ENCODE results near the gene DTNB. TPM values are rescaled to one million over a fixed set of nuclear protein-coding genes. Genes with fewer than 3 reads are reported as not detected.
A peak's percentile ranks its signal among the peaks of the same experiment; 100 is the strongest.

The DTNB gene
- total and polyA plus RNA-seq, 2 experiments from 2014 or later = 31.3 to 33.4 TPM

DNA sequence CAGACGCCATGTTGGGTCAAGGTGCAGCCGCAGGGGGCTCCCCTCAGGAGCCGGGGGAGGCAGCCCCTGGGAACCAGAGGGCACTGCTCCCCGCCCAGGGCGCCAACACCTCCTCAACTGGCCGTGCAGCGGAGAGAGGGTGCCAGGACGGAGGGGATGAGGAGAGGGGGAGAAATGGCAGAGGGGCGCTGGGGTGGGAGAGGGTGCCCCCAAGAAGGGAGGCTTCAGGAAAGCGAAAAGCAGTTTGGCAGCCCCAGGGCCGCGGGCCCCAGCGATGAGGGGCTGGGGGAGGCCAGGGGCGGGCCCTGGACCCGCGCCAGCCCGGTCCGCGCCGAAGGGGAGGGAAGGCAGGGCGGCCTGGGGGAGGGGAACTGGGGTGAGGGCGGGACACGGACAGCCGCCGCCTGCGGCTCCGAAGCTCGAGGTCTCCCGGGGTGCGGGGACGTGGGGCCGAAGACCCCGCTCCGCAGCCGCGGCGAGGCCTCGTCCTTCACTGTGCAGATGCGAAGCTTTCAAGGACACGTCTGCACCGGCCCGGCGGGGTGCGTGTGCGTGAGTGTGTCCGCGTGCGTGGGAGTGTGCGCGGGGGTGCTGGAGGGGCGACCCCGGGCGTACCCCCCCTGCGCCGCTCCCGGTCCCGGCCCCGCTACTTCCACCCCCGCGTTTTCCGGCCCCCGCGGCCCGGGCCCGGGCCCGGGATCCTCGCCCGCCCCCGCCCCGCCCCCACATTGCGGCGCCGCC is 333.0 kb downstream of the DTNB start:
- TF ChIP-seq CTCF (IDR thresholded peaks at IDR 0.05; ENCODE audit: low read depth, low read length) = no peak
- peaks cover 15% of the 10 kb centered on the region for H3K4me1 ChIP-seq (ENCODE audit: low read depth)

GRCh38 chr2:25339791-25340180 is 333.6 kb downstream of the DTNB start:
- H3K36me3 ChIP-seq = no peaks in the 10 kb centered on the region
- H3K27me3 ChIP-seq = no peaks in the 10 kb centered on the region
- peak overlapping the region; percentile 56 for H3K4me3 ChIP-seq
- H3K9me3 ChIP-seq (ENCODE audit: low read depth) = no peaks in the 10 kb centered on the region
- DNase-seq (ENCODE audit: low read depth in 1 of 2, low spot score in 1 of 2) = peak in 1 of 2 donors; percentile 62
- H3K4me1 ChIP-seq (ENCODE audit: low read depth) = peaks cover 15% of the 10 kb centered on the region
- TF ChIP-seq CTCF (IDR thresholded peaks at IDR 0.05; ENCODE audit: low read depth, low read length) = no peak
- no peak overlapping the region for H3K27ac ChIP-seq

More for the DNA sequence above, 333.0 kb downstream of the DTNB start:
- Histone ChIP-seq H3K36me3 (no peaks in the 10 kb centered on the region), H3K4me3 (peak overlapping the region; percentile 56), H3K9me3 (ENCODE audit: low read depth) (no peaks in the 10 kb centered on the region), H3K27ac (no peak overlapping the region), H3K27me3 (no peaks in the 10 kb centered on the region)
- DNase-seq (ENCODE audit: low read depth in 1 of 2, low spot score in 1 of 2) = peak; percentile 30 to 48

GRCh38 chr2:25339211-25339674 is 334.1 kb downstream of the DTNB start:
- no peaks in the 10 kb centered on the region for H3K27me3 ChIP-seq
- no peaks in the 10 kb centered on the region for H3K9me3 ChIP-seq (ENCODE audit: low read depth)
- no peak for TF ChIP-seq CTCF (IDR thresholded peaks at IDR 0.05; ENCODE audit: low read depth, low read length)
- DNase-seq (ENCODE audit: low read depth in 1 of 2, low spot score in 1 of 2) = no peak
- H3K4me3 ChIP-seq = no peak overlapping the region
- H3K4me1 ChIP-seq (ENCODE audit: low read depth) = peaks cover 15% of the 10 kb centered on the region
- no peaks in the 10 kb centered on the region for H3K36me3 ChIP-seq
- H3K27ac ChIP-seq = no peak overlapping the region

DNA sequence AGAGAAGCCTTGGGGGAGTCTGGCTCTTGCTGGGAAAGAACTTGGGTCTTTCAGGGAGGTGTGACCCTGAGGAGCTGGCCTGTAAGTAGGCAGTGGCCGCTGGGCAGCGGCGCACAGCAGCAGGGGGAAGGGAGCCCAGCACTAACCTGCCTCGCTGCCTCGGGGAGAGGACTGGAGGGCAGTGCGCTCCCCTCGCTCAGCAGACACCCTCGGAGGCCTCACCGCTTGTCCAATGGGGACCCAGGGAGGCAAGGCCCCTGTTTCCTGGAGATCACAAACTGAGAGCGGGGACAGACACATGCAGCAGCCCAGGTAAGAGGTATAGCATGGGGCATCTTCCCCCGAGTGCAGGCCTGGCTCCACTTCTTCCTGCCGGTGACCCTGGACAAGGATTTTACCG is 335.0 kb downstream of the DTNB start:
- TF ChIP-seq CTCF (IDR thresholded peaks at IDR 0.05; ENCODE audit: low read depth, low read length) = no peak
- Histone ChIP-seq H3K27ac (no peak overlapping the region), H3K4me1 (ENCODE audit: low read depth) (peaks cover 15% of the 10 kb centered on the region), H3K36me3 (no peaks in the 10 kb centered on the region), H3K9me3 (ENCODE audit: low read depth) (no peaks in the 10 kb centered on the region), H3K4me3 (no peak overlapping the region), H3K27me3 (no peaks in the 10 kb centered on the region)
- DNase-seq (ENCODE audit: low read depth in 1 of 2, low spot score in 1 of 2) = no peak

GRCh38 chr2:25337891-25338290 is 335.5 kb downstream of the DTNB start:
- DNase-seq (ENCODE audit: low read depth in 1 of 2, low spot score in 1 of 2) = no peak

More at GRCh38 chr2:25337891-25338290, 335.5 kb downstream of the DTNB start:
- Histone ChIP-seq H3K9me3 (ENCODE audit: low read depth) (no peaks in the 10 kb centered on the region), H3K36me3 (no peaks in the 10 kb centered on the region), H3K4me1 (ENCODE audit: low read depth) (peaks cover 15% of the 10 kb centered on the region), H3K27ac (peak overlapping the region; percentile 19), H3K27me3 (no peaks in the 10 kb centered on the region), H3K4me3 (no peak overlapping the region)
- TF ChIP-seq CTCF (IDR thresholded peaks at IDR 0.05; ENCODE audit: low read depth, low read length) = no peak
